ENCODE results near the gene POU3F4. TPM values are rescaled to one million over a fixed set of nuclear protein-coding genes. Genes with fewer than 3 reads are reported as not detected.

Gene POU3F4
- total and polyA plus RNA-seq, 9 of the 15 experiments (the other 6 are each of a cell fraction or from before 2014, with no cell fraction given), result not detected

- in situ Hi-C loops (cut with MboI) (no loop called here), intact Hi-C loops (cut with micrococcal nuclease) (no loop called here)
- no peaks in the 10 kb centered on the region for H3K36me3 ChIP-seq (ENCODE audit: control insufficient read depth, insufficient read depth, low read length)
- ATAC-seq (no peak), DNase-seq (ENCODE audit: extremely low read depth in 1 of 4, low spot score in 3 of 4) (no peak), FAIRE-seq (no peak)
- no peak overlapping the region for H3K27ac ChIP-seq (ENCODE audit: extremely low read depth, low read depth, low read length)
- under 1% methylated on average over 10 of the region's 11 CpGs for WGBS (ENCODE audit: insufficient coverage, low coverage, missing lambda C conversion rate)
- H2AFZ ChIP-seq (ENCODE audit: low read depth, low read length), result no peak overlapping the region
- H3K9me1 ChIP-seq (ENCODE audit: control insufficient read depth, insufficient read depth, low read length), result no peaks in the 10 kb centered on the region
- CTCF ChIA-PET (ENCODE audit: low intra/inter-chr PET ratio), result no interaction called here
- H3K79me2 ChIP-seq (ENCODE audit: control insufficient read depth, insufficient read depth, low read length), result no peaks in the 10 kb centered on the region
- H4K20me1 ChIP-seq (replicated peaks; ENCODE audit: control insufficient read depth, insufficient read depth, low read length), result no peaks in the 10 kb centered on the region
- no peaks in the 10 kb centered on the region for H3K9me3 ChIP-seq (replicated peaks; ENCODE audit: control insufficient read depth, insufficient read depth, low read depth, low read length)
- no peaks in the 10 kb centered on the region for H3K4me1 ChIP-seq (replicated peaks in 1 of 2; ENCODE audit: control insufficient read depth in 2 of 2, insufficient read depth in 2 of 2, low read length in 2 of 2)
- POLR2A ChIA-PET, result interaction anchor here (0.7 kb wide), 2 partner anchors 15 to 36 kb away, joined by 3 to 4 read pairs; no protein-coding TSS in a partner anchor
- H3K4me3 ChIP-seq, result no peak overlapping the region
- no peak for TF ChIP-seq KAT8 (IDR thresholded peaks at IDR 0.05; ENCODE audit: low read depth)
- no peak for TF ChIP-seq ZNF407 (IDR thresholded peaks at IDR 0.05; ENCODE audit: low read depth)
- no TSS peak for BruUV-seq (replicated peaks)
- no peaks in the 10 kb centered on the region for H3K27me3 ChIP-seq (ENCODE audit: control insufficient read depth in 2 of 2, insufficient read depth in 2 of 2, low read length in 2 of 2)
- no peak overlapping the region for H3K4me2 ChIP-seq (ENCODE audit: insufficient read depth, low read length)
- no peak overlapping the region for H3K9ac ChIP-seq (ENCODE audit: insufficient read depth in 1 of 2, low read depth in 2 of 2, low read length in 2 of 2)
Measured at GRCh38 chrX:83504721-83505479, 3.2 kb upstream of the POU3F4 start.
